Caco-2 (cell line): ENCODE data around the gene ARPC5L. TPM values are rescaled to one million over a fixed set of nuclear protein-coding genes. Genes with fewer than 3 reads are reported as not detected.

Source experiments
- BruUV-seq: library from RNA; stranded (reverse); fragments of 400-500 nt; replicated peaks from 2 replicates; lab custom pipeline; 2021; lab: Mats Ljungman, UMichigan
- CTCF ChIA-PET: fragments of 300-600 bp; sonication (Branson Sonifier 250); formaldehyde crosslinking; loops from one replicate; lab custom pipeline; 2022; ENCODE audit warnings: antibody characterized with exemption; lab: Charles Lee
- POLR2A ChIA-PET: fragments of 300-600 bp; sonication (Branson Sonifier 250); formaldehyde crosslinking; loops from one replicate; lab custom pipeline; 2022; ENCODE audit warnings: antibody characterized with exemption; lab: Charles Lee
- DNase-seq, 2 experiments: peaks; one replicate each; pipeline versions ENCODE4 v3.0.0 to v3.0.0-alpha.2; 2020 to 2022
- H3K27me3 ChIP-seq: replicated peaks from 2 replicates; pipeline ENCODE4 v1.6.0; 2011; ENCODE audit warnings: low read length; ENCODE audit not compliant: control insufficient read depth, insufficient read depth
- H3K36me3 ChIP-seq: 2 replicates; pipeline ENCODE4 v1.5.1; 2011; ENCODE audit warnings: low read length; ENCODE audit not compliant: control insufficient read depth, insufficient read depth
- H3K4me1 ChIP-seq: fragments of 250-450 bp; sonication (Bioruptor Pico); 2 replicates; pipeline ENCODE4 v1.5.1; 2020; ENCODE audit warnings: mild to moderate bottlenecking
- H3K4me3 ChIP-seq: 2 replicates; pipeline ENCODE4 v1.5.1; 2011; ENCODE audit warnings: low read depth, mild to moderate bottlenecking, control low read depth, low read length
- H3K9me3 ChIP-seq: fragments of 250-450 bp; sonication (Bioruptor Pico); 2 replicates; pipeline ENCODE4 v1.5.1; 2020; ENCODE audit warnings: mild to moderate bottlenecking, moderate library complexity
- H3K27ac Mint-ChIP-seq: one replicate; pipeline ENCODE4 v1.8.0; 2022; ENCODE audit warnings: mixed read lengths; ENCODE audit not compliant: unreplicated experiment
- H3K27me3 Mint-ChIP-seq: one replicate; pipeline ENCODE4 v1.8.0; 2022; ENCODE audit warnings: mixed read lengths; ENCODE audit not compliant: insufficient read depth, unreplicated experiment
- H3K36me3 Mint-ChIP-seq: one replicate; pipeline ENCODE4 v1.8.0; 2022; ENCODE audit warnings: mild to moderate bottlenecking, mixed read lengths; ENCODE audit not compliant: insufficient read depth, unreplicated experiment
- H3K4me1 Mint-ChIP-seq: one replicate; pipeline ENCODE4 v1.8.0; 2022; ENCODE audit warnings: low read depth, mixed read lengths; ENCODE audit not compliant: unreplicated experiment
- H3K4me3 Mint-ChIP-seq: one replicate; pipeline ENCODE4 v1.8.0; 2022; ENCODE audit warnings: mild to moderate bottlenecking, moderate library complexity, mixed read lengths; ENCODE audit not compliant: unreplicated experiment
- H3K9me3 Mint-ChIP-seq: one replicate; pipeline ENCODE4 v1.8.0; 2022; ENCODE audit warnings: mixed read lengths; ENCODE audit not compliant: unreplicated experiment
- CTCF ChIP-seq, 2 experiments: fragments of 200-600 bp in 1 of 2; IDR thresholded peaks; 1 replicate in 1 of 2; 2 replicates in 1 of 2; pipeline versions ENCODE4 v1.5.1 to v1.8.0; 2011 to 2022; ENCODE audit warnings: antibody characterized with exemption in 1 of 2, control low read depth in 1 of 2, inconsistent platforms in 1 of 2, low read depth in 1 of 2, low read length in 1 of 2, mild to moderate bottlenecking in 1 of 2, moderate library complexity in 1 of 2; ENCODE audit not compliant: insufficient read depth in 1 of 2, severe bottlenecking in 1 of 2, unreplicated experiment in 1 of 2
- intact Hi-C: fragments of 100-400 bp; cut with micrococcal nuclease; formaldehyde crosslinking; loops from one replicate; pipeline ENCODE4 v1.10.0; 2022; ENCODE audit not compliant: unreplicated experiment
- total RNA-seq: library from RNA; stranded (reverse); gene quantifications from 2 replicates; pipeline ENCODE4 v1.2.3, GENCODE V29; 2022

ARPC5L gene
- total RNA-seq, 1 experiment from 2014 or later: 60.1 TPM

DNA sequence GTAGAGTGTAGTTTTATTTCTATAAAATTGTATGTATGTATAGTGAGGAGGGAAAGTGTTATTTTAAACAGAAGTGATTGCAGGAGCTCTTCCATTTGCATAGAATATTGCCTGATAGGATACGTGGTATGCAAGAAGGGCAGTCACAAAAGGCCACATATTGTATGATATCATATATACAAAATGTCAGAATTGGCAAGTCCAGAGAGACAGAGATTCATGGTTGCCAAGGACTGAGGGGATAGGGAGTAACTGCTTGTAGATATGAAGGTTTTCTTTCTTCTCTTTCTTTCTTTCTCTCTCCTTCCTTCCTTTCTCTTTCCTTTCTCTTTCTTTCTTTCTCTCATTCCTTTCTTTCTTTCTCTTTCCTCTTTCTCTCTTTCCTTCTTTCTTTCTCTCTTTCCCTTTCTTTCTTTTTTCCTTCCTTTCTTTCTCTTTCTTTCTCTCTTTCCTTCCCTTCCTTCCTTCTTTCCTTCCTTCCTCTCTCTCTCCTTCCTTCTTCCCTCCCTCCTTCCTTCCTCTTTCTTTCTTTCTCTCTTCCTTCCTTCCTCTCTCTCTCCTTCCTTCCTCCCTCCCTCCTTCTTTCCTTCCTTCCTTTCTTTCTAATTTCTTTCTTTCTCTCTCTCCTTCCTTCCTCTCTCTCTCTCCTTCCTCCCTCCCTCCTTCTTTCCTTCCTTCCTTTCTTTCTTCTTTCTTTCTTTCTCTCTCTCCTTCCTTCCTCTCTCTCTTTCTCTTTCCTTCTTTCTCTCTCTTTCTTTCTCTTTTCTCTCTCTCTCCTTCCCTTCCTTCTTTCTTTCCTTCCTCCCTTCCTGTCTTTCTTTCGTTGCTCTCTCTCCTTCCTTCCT is 33.2 kb upstream of the ARPC5L start:
- H3K36me3 ChIP-seq: no peaks in the 10 kb centered on the region
- H3K4me3 Mint-ChIP-seq: no peak overlapping the region
- no peaks in the 10 kb centered on the region for H3K4me1 Mint-ChIP-seq
- H3K4me1 ChIP-seq: no peaks in the 10 kb centered on the region
- intact Hi-C loops: no loop called here
- CTCF ChIA-PET: interaction anchor here (0.6 to 1.1 kb wide), 2 partner anchors 19 to 24 kb away, joined by 3 to 4 read pairs; no protein-coding TSS in a partner anchor
- H3K27ac Mint-ChIP-seq: no peak overlapping the region
- DNase-seq: no peak
- no peaks in the 10 kb centered on the region for H3K9me3 ChIP-seq
- no TSS peak for BruUV-seq
- H3K27me3 Mint-ChIP-seq: no peaks in the 10 kb centered on the region
- TF ChIP-seq CTCF (IDR thresholded peaks at IDR 0.05; ENCODE audit: insufficient read depth in 1 of 2, low read depth in 1 of 2, low read length in 1 of 2, severe bottlenecking in 1 of 2, unreplicated experiment in 1 of 2): no peak
- no peaks in the 10 kb centered on the region for H3K36me3 Mint-ChIP-seq
- no peak overlapping the region for H3K4me3 ChIP-seq
- no peaks in the 10 kb centered on the region for H3K27me3 ChIP-seq
- POLR2A ChIA-PET: no interaction called here
- no peaks in the 10 kb centered on the region for H3K9me3 Mint-ChIP-seq

DNA sequence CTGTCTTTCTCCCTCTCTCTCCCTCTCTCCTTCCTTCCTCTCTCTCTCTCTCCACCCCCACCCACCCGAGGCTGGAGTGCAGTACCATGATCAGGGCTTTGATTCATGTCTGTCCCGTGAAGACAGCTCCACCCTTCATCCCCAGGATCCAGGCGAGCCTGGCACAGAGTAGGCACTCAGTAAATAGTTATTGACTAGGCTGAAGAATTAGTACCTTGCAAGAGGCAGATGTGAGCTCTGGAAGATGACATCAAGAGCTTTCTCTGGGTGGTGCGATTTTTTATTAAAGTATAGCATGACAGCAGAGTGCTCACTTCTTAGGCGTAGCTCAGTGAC is 32.6 kb upstream of the ARPC5L start:
- no peaks in the 10 kb centered on the region for H3K27me3 Mint-ChIP-seq
- H3K4me1 Mint-ChIP-seq: no peaks in the 10 kb centered on the region
- ChIA-PET CTCF (interaction anchor here (1.1 kb wide), 1 partner anchor 23 kb away, joined by 3 read pairs; no protein-coding TSS in a partner anchor), POLR2A (no interaction called here)
- no peak for TF ChIP-seq CTCF (IDR thresholded peaks at IDR 0.05; ENCODE audit: insufficient read depth in 1 of 2, low read depth in 1 of 2, low read length in 1 of 2, severe bottlenecking in 1 of 2, unreplicated experiment in 1 of 2)
- no peak overlapping the region for H3K4me3 Mint-ChIP-seq
- DNase-seq: no peak
- H3K9me3 Mint-ChIP-seq: no peaks in the 10 kb centered on the region
- Histone ChIP-seq H3K36me3 (no peaks in the 10 kb centered on the region), H3K27me3 (no peaks in the 10 kb centered on the region), H3K4me1 (peaks cover under 1% of the 10 kb centered on the region; the same call in 1 of the 2 replicates), H3K9me3 (no peaks in the 10 kb centered on the region), H3K4me3 (no peak overlapping the region)
- BruUV-seq: no TSS peak
- H3K36me3 Mint-ChIP-seq: no peaks in the 10 kb centered on the region
- intact Hi-C loops: no loop called here
- H3K27ac Mint-ChIP-seq: no peak overlapping the region

DNA sequence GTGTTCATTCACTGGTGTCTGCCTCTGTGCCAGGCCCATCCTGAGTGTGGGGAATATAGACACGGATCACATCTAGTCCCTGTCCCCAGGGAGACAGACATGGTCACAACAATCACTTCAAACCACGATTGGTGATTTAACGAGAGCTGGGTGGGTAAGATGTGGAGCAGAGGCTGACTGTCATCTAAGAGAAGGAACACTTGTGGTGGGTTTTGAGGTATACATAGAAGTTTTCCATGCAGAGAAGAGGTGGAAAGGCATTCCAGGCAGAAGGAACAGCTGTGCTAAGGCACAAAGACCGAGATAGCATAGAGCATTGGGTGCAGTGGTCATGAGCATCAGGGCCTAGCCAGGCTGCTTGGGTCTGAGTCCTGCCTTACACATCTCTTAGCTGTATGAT is 31.3 kb upstream of the ARPC5L start:
- Mint-ChIP-seq H3K27me3 (no peaks in the 10 kb centered on the region), H3K4me3 (no peak overlapping the region), H3K4me1 (no peaks in the 10 kb centered on the region), H3K36me3 (no peaks in the 10 kb centered on the region), H3K9me3 (no peaks in the 10 kb centered on the region), H3K27ac (no peak overlapping the region)
- POLR2A ChIA-PET: no interaction called here
- intact Hi-C loops: no loop called here
- Histone ChIP-seq H3K9me3 (no peaks in the 10 kb centered on the region), H3K36me3 (no peaks in the 10 kb centered on the region), H3K4me1 (peaks cover 8% of the 10 kb centered on the region; the same call in 1 of the 2 replicates), H3K4me3 (no peak overlapping the region), H3K27me3 (no peaks in the 10 kb centered on the region)
- no peak for TF ChIP-seq CTCF (IDR thresholded peaks at IDR 0.05; ENCODE audit: insufficient read depth in 1 of 2, low read depth in 1 of 2, low read length in 1 of 2, severe bottlenecking in 1 of 2, unreplicated experiment in 1 of 2)
- CTCF ChIA-PET: no interaction called here
- DNase-seq: no peak
- no TSS peak for BruUV-seq
